Aorta (tissue), 5 donors: ENCODE measurements around the gene GAGE12F. TPM values are rescaled to one million over a fixed set of nuclear protein-coding genes. Genes with fewer than 3 reads are reported as not detected.
A peak's percentile ranks its signal among the peaks of the same experiment; 100 is the strongest.
"Not testable (repeated sequence)": the region's sequence is repeated elsewhere in the genome, so short reads cannot be mapped to it uniquely, and the experiment has no call there.

ENCODE experiments used
- ATAC-seq: fragments of 200-7000 bp; cut with Tn5 transposase; one replicate; pipeline ENCODE4 v1.9.1; 2022; ENCODE audit warnings: moderate library complexity; ENCODE audit not compliant: low FRiP score
- DNase-seq, 2 donors: peaks; one replicate each; pipeline ENCODE4 v3.0.0-alpha.2; 2020
- H3K27ac ChIP-seq, 2 donors: one replicate each; pipeline ENCODE4 v1.5.1; 2013; ENCODE audit warnings: low read length in 2 of 2, mild to moderate bottlenecking in 2 of 2, moderate library complexity in 2 of 2, control low read depth in 1 of 2, inconsistent platforms in 1 of 2, low read depth in 1 of 2
- H3K27me3 ChIP-seq, 2 donors: one replicate each; pipeline ENCODE4 v1.6.1; 2013; ENCODE audit warnings: control low read depth in 1 of 2, low read length in 1 of 2, mild to moderate bottlenecking in 1 of 2, moderate library complexity in 1 of 2; ENCODE audit not compliant: insufficient read depth in 2 of 2, control insufficient read depth in 1 of 2
- H3K36me3 ChIP-seq, 2 donors: one replicate each; pipeline ENCODE4 v1.6.1; 2013; ENCODE audit warnings: control low read depth in 1 of 2, low read length in 1 of 2, mild to moderate bottlenecking in 1 of 2; ENCODE audit not compliant: insufficient read depth in 2 of 2, control insufficient read depth in 1 of 2
- H3K4me1 ChIP-seq, 2 donors: one replicate each; pipeline ENCODE4 v1.6.1; 2013; ENCODE audit warnings: low read length in 2 of 2, control low read depth in 1 of 2, mild to moderate bottlenecking in 1 of 2, moderate library complexity in 1 of 2; ENCODE audit not compliant: insufficient read depth in 2 of 2, control insufficient read depth in 1 of 2
- H3K4me3 ChIP-seq, 2 donors: one replicate each; pipeline ENCODE4 v1.5.1; 2013; ENCODE audit warnings: low read length in 2 of 2, control low read depth in 1 of 2, mild to moderate bottlenecking in 1 of 2
- H3K9me3 ChIP-seq: one replicate; pipeline ENCODE4 v1.6.1; 2013; ENCODE audit warnings: mild to moderate bottlenecking, low read length; ENCODE audit not compliant: control insufficient read depth
- WGBS, 2 donors: extraction: QIAGEN DNeasy Blood & Tissue Kit; methylation state at CpG; one replicate each; pipeline ENCODE4 v1.1.7; 2013; 5-methylcytosine and 5-hydroxymethylcytosine counted together
- intact Hi-C, 2 donors: fragments of 100-400 bp; cut with DNase I; formaldehyde crosslinking; loops; one replicate each; pipeline versions ENCODE4 v1.14.2 to v1.15.0; 2022
- long read RNA-seq, 2 donors: library from polyadenylated mRNA; unstranded; transcript quantifications; one replicate each; pipeline ENCODE4 v2.0.0, GENCODE V29; 2020 to 2021
- polyA plus RNA-seq, 2 donors: library from polyadenylated mRNA; stranded (reverse); fragments of 200-250 nt; gene quantifications; one replicate each; pipeline ENCODE4 v1.2.3, GENCODE V29; 2013
- total RNA-seq, 2 donors: library from RNA; stranded (reverse); fragmentation: NEBNext Ultra II Directional; extraction: Animal tissue kit (Norgen Biotek cat#: 25700); gene quantifications; one replicate each; pipeline ENCODE4 v1.2.1, GENCODE V29; 2021
- donor health status: healthy with polysubstance abuse.
- donor health status: Bipolar disorder and iron deficiency.
- donor health status: DM: no; HTN: no; CAD: no.
- donor health status: DM: no; HTN: no; CAD: no.
- donor health status: DM: yes; HTN: yes; CAD: no.

GAGE12F gene, protein sequence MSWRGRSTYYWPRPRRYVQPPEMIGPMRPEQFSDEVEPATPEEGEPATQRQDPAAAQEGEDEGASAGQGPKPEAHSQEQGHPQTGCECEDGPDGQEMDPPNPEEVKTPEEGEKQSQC
- not detected for total RNA-seq
- not detected for polyA plus RNA-seq
- long read RNA-seq, donor 1, result 0 reads
- long read RNA-seq, donor 2, result 0 reads

- intact Hi-C loops, DNase-seq, H3K27ac ChIP-seq, H3K36me3 ChIP-seq, H3K4me1 ChIP-seq, H3K4me3 ChIP-seq, ATAC-seq, H3K9me3 ChIP-seq, H3K27me3 ChIP-seq: not testable (repeated sequence)
- no CpG with 5 or more reads among the region's 16 CpGs for WGBS, 2 donors
Measured at GRCh38 chrX:49560542-49560941, at the start of gene GAGE12F. Gene GAGE12F (plus strand): TSS chrX:49560842. CDS start chrX:49561997, 1,155 bp downstream.

- no CpG with 5 or more reads among the region's 16 CpGs for WGBS, 2 donors
- ATAC-seq, H3K27ac ChIP-seq, H3K36me3 ChIP-seq, H3K4me3 ChIP-seq, H3K27me3 ChIP-seq, DNase-seq, H3K9me3 ChIP-seq, intact Hi-C loops, H3K4me1 ChIP-seq: not testable (repeated sequence)
Measured at GRCh38 chrX:49531877-49532276, 28.8 kb upstream of the GAGE12F start, which contains the start of gene GAGE12C. Gene GAGE12C (plus strand): TSS chrX:49532177. CDS start chrX:49533332, 1,155 bp downstream.

DNA sequence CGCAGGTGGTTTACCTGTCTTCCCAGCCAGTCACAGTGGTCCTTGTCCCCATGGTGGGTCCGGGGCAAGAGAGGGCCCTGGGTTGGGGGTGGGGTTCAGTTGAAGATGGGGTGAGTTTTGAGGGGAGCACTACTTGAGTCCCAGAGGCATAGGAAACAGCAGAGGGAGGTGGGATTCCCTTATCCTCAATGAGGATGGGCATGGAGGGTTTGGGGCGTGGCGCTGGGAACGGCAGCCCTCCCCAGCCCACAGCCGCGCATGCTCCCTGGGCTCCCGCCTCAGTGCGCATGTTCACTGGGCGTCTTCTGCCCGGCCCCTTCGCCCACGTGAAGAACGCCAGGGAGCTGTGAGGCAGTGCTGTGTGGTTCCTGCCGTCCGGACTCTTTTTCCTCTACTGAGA lies 19.2 kb upstream of the GAGE12F start, which contains the start of gene GAGE12D:
GAGE12D (plus strand) TSS at position 301 of the 400 bp plus-strand sequence. CDS start 1,155 bp downstream, outside the sequence.
- intact Hi-C loops, ATAC-seq, H3K27me3 ChIP-seq, H3K9me3 ChIP-seq, DNase-seq, H3K27ac ChIP-seq, H3K4me1 ChIP-seq, H3K36me3 ChIP-seq, H3K4me3 ChIP-seq: not testable (repeated sequence)
- no CpG with 5 or more reads among the region's 16 CpGs for WGBS, 2 donors

GRCh38 chrX:49550989-49551388 lies 9.7 kb upstream of the GAGE12F start, which contains the start of gene GAGE12E:
Gene GAGE12E (plus strand): TSS chrX:49551289. CDS start chrX:49552444, 1,155 bp downstream.
- H3K9me3 ChIP-seq, H3K4me1 ChIP-seq, H3K27ac ChIP-seq, H3K4me3 ChIP-seq, intact Hi-C loops, ATAC-seq, H3K27me3 ChIP-seq, H3K36me3 ChIP-seq, DNase-seq: not testable (repeated sequence)
- no CpG with 5 or more reads among the region's 16 CpGs for WGBS, 2 donors

DNA sequence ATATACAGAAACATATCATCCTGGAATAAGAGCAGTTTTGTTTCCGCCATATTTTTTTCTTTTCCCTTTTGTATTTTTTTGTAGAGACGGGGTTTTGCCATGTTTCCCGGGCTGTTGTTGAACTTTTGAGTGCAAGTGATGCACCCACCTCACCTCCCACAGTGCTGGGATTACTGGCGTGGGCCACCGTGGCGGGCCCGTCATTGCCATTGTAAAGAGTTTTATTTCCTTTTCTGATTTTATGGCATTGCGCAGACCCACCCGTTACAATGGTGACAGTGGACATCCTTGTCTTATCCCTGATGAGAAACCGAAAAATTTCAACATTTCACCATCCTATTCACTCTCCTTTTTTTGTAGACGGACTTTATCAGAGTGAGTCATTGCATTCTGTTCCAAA lies 8.1 kb downstream of the GAGE12F start:
- H3K9me3 ChIP-seq, H3K27me3 ChIP-seq, H3K27ac ChIP-seq, H3K36me3 ChIP-seq, H3K4me1 ChIP-seq, H3K4me3 ChIP-seq, intact Hi-C loops, ATAC-seq: not testable (repeated sequence)
- peak in 1 of 2 donors; percentile 36 for DNase-seq
- WGBS, 2 donors, result no CpG with 5 or more reads among the region's 11 CpGs

DNA sequence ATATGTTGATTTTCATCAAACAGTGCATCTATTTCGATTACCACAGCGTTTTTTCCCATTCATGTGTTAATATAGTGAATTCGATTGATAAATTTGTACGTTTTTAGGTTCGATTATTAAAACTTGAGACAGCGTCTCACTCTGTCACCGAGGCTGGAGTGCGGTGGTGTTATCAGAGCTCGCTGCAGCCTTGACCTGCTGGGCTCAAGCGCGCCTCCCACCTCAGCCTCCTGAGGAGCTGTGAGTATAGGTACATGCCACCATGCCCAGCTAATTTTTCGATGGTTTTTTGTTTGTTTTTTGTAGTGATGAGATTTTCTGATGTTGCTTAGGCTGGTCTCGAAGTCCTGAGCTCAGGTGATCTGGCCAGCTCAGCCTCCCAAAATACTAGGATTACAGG lies 8.5 kb downstream of the GAGE12F start:
- intact Hi-C loops, H3K9me3 ChIP-seq, H3K36me3 ChIP-seq, H3K27me3 ChIP-seq, H3K4me1 ChIP-seq, H3K4me3 ChIP-seq, H3K27ac ChIP-seq, ATAC-seq: not testable (repeated sequence)
- no CpG with 5 or more reads among the region's 13 CpGs for WGBS, 2 donors
- peak in 1 of 2 donors; percentile 67 for DNase-seq

GRCh38 chrX:49570100-49570499 lies 9.5 kb downstream of the GAGE12F start, which contains the start of gene GAGE12G:
Gene GAGE12G (plus strand): TSS chrX:49570400. CDS start chrX:49571555, 1,155 bp downstream.
- ATAC-seq, H3K27ac ChIP-seq, intact Hi-C loops, H3K27me3 ChIP-seq, H3K4me3 ChIP-seq, H3K4me1 ChIP-seq, H3K36me3 ChIP-seq, H3K9me3 ChIP-seq, DNase-seq: not testable (repeated sequence)
- WGBS, 2 donors, result no CpG with 5 or more reads among the region's 16 CpGs

DNA sequence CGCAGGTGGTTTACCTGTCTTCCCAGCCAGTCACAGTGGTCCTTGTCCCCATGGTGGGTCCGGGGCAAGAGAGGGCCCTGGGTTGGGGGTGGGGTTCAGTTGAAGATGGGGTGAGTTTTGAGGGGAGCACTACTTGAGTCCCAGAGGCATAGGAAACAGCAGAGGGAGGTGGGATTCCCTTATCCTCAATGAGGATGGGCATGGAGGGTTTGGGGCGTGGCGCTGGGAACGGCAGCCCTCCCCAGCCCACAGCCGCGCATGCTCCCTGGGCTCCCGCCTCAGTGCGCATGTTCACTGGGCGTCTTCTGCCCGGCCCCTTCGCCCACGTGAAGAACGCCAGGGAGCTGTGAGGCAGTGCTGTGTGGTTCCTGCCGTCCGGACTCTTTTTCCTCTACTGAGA lies 19.0 kb downstream of the GAGE12F start, which contains the start of gene GAGE12H:
GAGE12H (plus strand) TSS at position 301 of the 400 bp plus-strand sequence. CDS start 1,155 bp downstream, outside the sequence.
- DNase-seq, H3K4me3 ChIP-seq, ATAC-seq, H3K4me1 ChIP-seq, H3K36me3 ChIP-seq, H3K27me3 ChIP-seq, intact Hi-C loops, H3K27ac ChIP-seq, H3K9me3 ChIP-seq: not testable (repeated sequence)
- no CpG with 5 or more reads among the region's 16 CpGs for WGBS, 2 donors

DNA sequence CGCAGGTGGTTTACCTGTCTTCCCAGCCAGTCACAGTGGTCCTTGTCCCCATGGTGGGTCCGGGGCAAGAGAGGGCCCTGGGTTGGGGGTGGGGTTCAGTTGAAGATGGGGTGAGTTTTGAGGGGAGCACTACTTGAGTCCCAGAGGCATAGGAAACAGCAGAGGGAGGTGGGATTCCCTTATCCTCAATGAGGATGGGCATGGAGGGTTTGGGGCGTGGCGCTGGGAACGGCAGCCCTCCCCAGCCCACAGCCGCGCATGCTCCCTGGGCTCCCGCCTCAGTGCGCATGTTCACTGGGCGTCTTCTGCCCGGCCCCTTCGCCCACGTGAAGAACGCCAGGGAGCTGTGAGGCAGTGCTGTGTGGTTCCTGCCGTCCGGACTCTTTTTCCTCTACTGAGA lies 28.6 kb downstream of the GAGE12F start, which contains the start of gene GAGE2A:
GAGE2A (plus strand) TSS at position 301 of the 400 bp plus-strand sequence. CDS start 1,155 bp downstream, outside the sequence.
- H3K9me3 ChIP-seq, H3K36me3 ChIP-seq, intact Hi-C loops: not testable (repeated sequence)

More for the DNA sequence above, 28.6 kb downstream of the GAGE12F start, which contains the start of gene GAGE2A:
- H3K4me3 ChIP-seq, DNase-seq, H3K27ac ChIP-seq, H3K4me1 ChIP-seq, ATAC-seq, H3K27me3 ChIP-seq: not testable (repeated sequence)
- no CpG with 5 or more reads among the region's 16 CpGs for WGBS, 2 donors
